ENCODE results near the gene LRMDA.

Gene LRMDA

DNA sequence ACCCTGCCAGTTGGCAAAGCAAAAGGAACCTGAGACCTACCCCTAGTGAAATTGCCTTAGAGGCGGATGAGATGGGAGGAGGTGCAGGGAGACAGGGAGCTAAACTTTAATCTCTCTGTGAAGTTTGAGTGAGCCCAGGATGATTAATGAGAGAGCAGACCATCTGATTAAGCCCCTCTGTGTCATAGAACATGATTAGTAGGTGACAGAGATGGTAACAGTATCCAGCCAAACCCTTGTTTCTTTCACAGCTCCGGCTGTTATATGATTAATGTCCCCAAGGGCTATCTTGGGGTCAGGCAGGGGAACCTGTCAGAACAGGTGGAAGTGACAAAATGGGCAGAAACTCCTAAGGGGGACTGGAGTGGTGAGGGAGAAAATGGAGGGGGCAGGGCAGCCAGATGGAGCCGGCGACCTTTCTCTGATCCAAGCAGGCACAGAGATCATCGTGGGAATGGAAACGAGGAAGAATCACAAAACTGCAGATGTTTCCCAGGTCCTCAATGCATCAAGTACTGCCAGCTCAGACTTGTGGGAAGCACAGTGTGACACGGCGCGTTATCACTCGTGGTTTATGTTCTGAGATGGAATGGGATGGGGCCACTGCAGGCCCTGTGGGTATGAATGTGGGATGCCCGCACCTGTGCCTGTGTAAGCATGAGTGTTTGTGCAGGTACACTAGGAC lies 684.2 kb downstream of the LRMDA start:
- no peak overlapping the region for H3K4me3 ChIP-seq (ENCODE audit: low read length)

DNA sequence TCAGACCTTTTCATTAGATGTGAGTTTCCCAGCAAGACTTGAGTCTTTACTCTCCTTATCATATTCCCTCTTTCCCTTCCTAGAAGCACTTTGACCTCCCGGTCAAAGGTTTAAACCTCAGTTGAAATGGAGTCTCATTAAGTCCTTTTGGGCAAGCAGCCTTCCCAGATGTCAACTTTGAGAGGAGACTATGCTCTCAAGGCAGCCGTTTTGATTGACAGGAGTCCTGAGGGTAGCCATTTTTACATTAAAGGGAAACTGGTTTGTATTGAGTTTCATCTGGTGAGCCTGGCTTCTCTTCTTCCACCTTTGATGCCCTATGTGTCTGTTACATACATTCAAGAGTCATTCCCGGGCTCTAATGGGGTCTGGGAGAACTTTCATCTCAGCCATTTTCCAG lies 685.1 kb downstream of the LRMDA start:
- DNase-seq (ENCODE audit: low read depth): no peak
- H3K4me3 ChIP-seq (ENCODE audit: low read length): no peak overlapping the region
- TF ChIP-seq, protein P1, sequence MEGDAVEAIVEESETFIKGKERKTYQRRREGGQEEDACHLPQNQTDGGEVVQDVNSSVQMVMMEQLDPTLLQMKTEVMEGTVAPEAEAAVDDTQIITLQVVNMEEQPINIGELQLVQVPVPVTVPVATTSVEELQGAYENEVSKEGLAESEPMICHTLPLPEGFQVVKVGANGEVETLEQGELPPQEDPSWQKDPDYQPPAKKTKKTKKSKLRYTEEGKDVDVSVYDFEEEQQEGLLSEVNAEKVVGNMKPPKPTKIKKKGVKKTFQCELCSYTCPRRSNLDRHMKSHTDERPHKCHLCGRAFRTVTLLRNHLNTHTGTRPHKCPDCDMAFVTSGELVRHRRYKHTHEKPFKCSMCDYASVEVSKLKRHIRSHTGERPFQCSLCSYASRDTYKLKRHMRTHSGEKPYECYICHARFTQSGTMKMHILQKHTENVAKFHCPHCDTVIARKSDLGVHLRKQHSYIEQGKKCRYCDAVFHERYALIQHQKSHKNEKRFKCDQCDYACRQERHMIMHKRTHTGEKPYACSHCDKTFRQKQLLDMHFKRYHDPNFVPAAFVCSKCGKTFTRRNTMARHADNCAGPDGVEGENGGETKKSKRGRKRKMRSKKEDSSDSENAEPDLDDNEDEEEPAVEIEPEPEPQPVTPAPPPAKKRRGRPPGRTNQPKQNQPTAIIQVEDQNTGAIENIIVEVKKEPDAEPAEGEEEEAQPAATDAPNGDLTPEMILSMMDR (conservative IDR thresholded peaks at IDR 0.05; ENCODE audit: low read length): no peak

More for the DNA sequence above, 684.2 kb downstream of the LRMDA start:
- DNase-seq (ENCODE audit: low read depth): no peak
- TF ChIP-seq, protein P1 (conservative IDR thresholded peaks at IDR 0.05; ENCODE audit: low read length): no peak

DNA sequence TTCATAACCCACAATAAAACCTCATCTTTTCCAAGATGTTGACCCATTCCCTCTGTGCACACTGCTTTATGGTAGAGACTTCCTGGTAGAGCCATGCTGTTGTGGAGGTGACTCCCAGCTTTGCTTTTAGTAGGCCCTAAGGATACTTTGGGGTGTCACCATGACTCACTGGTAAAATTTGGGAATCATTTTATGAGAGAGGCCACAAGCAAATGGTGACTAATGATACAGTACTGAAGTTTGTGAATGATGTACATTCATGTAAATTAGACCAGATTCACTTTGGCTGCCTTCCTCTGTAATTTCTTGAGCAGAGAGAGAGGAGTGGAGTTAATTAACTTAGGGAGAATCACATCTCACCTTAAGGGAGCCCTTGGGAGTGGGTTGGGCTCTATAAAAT lies 686.5 kb downstream of the LRMDA start:
- peak; percentile 92 for DNase-seq (ENCODE audit: low read depth)
- TF ChIP-seq, protein P1 (conservative IDR thresholded peaks at IDR 0.05; ENCODE audit: low read length): no peak
- no peak overlapping the region for H3K4me3 ChIP-seq (ENCODE audit: low read length)

DNA sequence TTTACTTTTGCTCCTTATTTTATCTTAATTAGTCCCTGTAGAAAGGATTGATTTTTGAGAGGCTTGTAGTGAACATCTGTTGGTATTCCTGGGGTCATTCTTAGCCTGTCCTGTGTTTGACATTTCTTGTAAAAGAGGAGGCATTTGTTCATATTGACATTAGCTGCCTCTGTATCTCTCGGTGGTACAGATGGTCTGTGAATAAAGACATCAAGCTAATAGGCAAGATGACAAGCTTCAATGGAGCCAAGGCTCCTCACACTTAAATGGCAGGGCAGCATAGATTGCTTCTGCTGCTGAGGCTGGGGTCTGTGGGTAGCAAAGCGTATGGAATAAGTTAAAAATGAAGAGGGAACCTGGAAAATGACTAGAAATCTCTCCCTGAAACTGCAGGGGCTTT lies 687.6 kb downstream of the LRMDA start:
- DNase-seq (ENCODE audit: low read depth): no peak
- TF ChIP-seq, protein P1 (conservative IDR thresholded peaks at IDR 0.05; ENCODE audit: low read length): no peak
- H3K4me3 ChIP-seq (ENCODE audit: low read length): no peak overlapping the region

DNA sequence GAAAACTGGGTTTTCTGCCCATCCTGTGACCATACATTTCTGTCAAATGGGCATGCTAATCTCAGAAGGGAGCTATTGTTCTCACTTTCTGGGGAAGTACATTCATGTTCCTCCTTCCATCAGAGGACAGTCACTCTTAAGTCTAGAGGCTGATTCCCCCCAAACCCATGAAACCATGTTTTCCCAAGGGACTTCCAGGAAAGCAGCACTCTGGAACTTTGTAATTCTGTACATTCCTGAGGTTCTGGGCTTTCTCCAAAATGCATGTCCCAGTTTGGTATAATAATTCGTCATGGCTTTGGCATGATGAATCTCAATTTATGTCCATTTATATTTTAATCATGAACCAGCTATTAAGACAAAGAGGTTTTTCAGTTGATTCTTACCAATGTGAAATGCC lies 688.1 kb downstream of the LRMDA start:
- H3K4me3 ChIP-seq (ENCODE audit: low read length): no peak overlapping the region
- DNase-seq (ENCODE audit: low read depth): peak; percentile 96
- TF ChIP-seq, protein P1 (conservative IDR thresholded peaks at IDR 0.05; ENCODE audit: low read length): no peak

DNA sequence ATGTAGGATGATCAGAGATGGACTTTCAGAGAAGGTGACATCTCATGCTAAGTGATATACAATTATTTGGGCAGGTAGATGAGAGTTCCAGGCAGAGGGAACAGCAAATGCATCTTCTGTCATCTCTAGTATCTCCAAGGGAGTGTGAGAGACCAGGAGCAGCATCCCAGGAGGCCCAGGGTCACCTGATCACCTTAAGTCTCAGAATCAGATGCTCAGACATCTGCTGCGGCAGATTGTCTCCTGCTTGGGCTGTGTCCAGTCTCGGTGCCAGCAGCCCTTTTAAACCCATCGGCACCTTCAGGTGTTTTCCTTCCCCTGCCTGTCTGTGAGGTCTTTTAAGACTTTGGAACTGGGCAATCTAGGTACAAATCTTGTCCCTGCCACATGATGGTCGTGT lies 690.6 kb downstream of the LRMDA start:
- no peak for DNase-seq (ENCODE audit: low read depth)
- TF ChIP-seq, protein P1 (conservative IDR thresholded peaks at IDR 0.05; ENCODE audit: low read length): no peak
- H3K4me3 ChIP-seq (ENCODE audit: low read length): no peak overlapping the region

DNA sequence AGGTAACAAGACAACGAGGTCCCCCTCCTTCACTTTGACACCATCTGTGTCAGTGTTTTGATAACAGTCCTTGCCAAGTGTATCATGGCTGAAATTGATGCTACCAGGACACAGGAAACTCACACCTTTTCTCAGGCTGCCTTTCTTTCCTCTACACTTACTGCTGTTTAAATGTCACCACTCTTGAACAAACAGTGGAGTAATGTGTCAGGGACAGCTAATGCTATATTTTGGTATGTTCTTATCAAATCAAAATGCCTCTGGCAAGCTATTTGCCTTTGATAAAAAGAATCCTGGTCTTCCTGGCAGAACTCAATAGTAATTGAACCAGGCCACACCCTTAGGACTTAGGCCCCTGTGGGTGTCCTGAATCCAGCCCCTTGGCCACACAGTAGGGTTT lies 692.9 kb downstream of the LRMDA start:
- no peak for DNase-seq (ENCODE audit: low read depth)
- TF ChIP-seq, protein P1 (conservative IDR thresholded peaks at IDR 0.05; ENCODE audit: low read length): no peak
- no peak overlapping the region for H3K4me3 ChIP-seq (ENCODE audit: low read length)

Measured in AG10803 (cell line).